ENCODE measurements around the gene ZDBF2.

Gene ZDBF2

GRCh38 chr2:206230060-206230762 lies 44.3 kb upstream of the ZDBF2 start:
- Histone ChIP-seq H3K4me3 (IDR thresholded peaks at IDR 0.05; ENCODE audit: insufficient read depth, low read depth, low read length) (no peak overlapping the region), H3K4me1 (ENCODE audit: low read depth, poor library complexity, severe bottlenecking) (peaks cover 50% of the 10 kb centered on the region), H3K79me2 (ENCODE audit: insufficient read depth, low read depth) (no peaks in the 10 kb centered on the region), H3K9ac (peak overlapping the region; percentile 14; the same call in 1 of the 2 replicates), H3K27me3 (ENCODE audit: insufficient read depth, low read depth) (no peaks in the 10 kb centered on the region), H3K27ac (peak overlapping the region; percentile 66), H3K4me2 (peak overlapping the region; percentile 70), H4K20me1 (ENCODE audit: insufficient read depth) (no peaks in the 10 kb centered on the region), H3K36me3 (ENCODE audit: insufficient read depth) (no peaks in the 10 kb centered on the region), H2AFZ (ENCODE audit: low read depth) (peak overlapping the region; percentile 32)
- TF ChIP-seq CTCF (conservative IDR thresholded peaks at IDR 0.05; ENCODE audit: low read depth, low read length), result no peak

GRCh38 chr2:206231669-206232286 lies 42.7 kb upstream of the ZDBF2 start:
- Histone ChIP-seq H3K36me3 (ENCODE audit: insufficient read depth) (no peaks in the 10 kb centered on the region), H3K4me2 (no peak overlapping the region; the same call in 1 of the 2 replicates), H3K4me1 (ENCODE audit: low read depth, poor library complexity, severe bottlenecking) (peaks cover 46% of the 10 kb centered on the region), H3K27ac (no peak overlapping the region), H2AFZ (ENCODE audit: low read depth) (no peak overlapping the region), H3K79me2 (ENCODE audit: insufficient read depth, low read depth) (no peaks in the 10 kb centered on the region), H3K9ac (no peak overlapping the region), H3K27me3 (ENCODE audit: insufficient read depth, low read depth) (no peaks in the 10 kb centered on the region), H4K20me1 (ENCODE audit: insufficient read depth) (no peaks in the 10 kb centered on the region), H3K4me3 (IDR thresholded peaks at IDR 0.05; ENCODE audit: insufficient read depth, low read depth, low read length) (no peak overlapping the region)
- TF ChIP-seq CTCF (conservative IDR thresholded peaks at IDR 0.05; ENCODE audit: low read depth, low read length), result no peak

- Histone ChIP-seq H3K27ac (no peak overlapping the region), H3K4me3 (IDR thresholded peaks at IDR 0.05; ENCODE audit: insufficient read depth, low read depth, low read length) (no peak overlapping the region), H3K79me2 (ENCODE audit: insufficient read depth, low read depth) (no peaks in the 10 kb centered on the region), H3K4me1 (ENCODE audit: low read depth, poor library complexity, severe bottlenecking) (peaks cover 46% of the 10 kb centered on the region), H4K20me1 (ENCODE audit: insufficient read depth) (no peaks in the 10 kb centered on the region), H3K36me3 (ENCODE audit: insufficient read depth) (no peaks in the 10 kb centered on the region), H3K27me3 (ENCODE audit: insufficient read depth, low read depth) (no peaks in the 10 kb centered on the region), H3K4me2 (no peak overlapping the region), H2AFZ (ENCODE audit: low read depth) (no peak overlapping the region), H3K9ac (no peak overlapping the region)
- TF ChIP-seq CTCF (conservative IDR thresholded peaks at IDR 0.05; ENCODE audit: low read depth, low read length), result no peak
Measured at GRCh38 chr2:206232287-206233035, 42.0 kb upstream of the ZDBF2 start.

GRCh38 chr2:206239157-206239556 lies 35.3 kb upstream of the ZDBF2 start:
- H3K4me3 ChIP-seq (IDR thresholded peaks at IDR 0.05; ENCODE audit: insufficient read depth, low read depth, low read length), result no peak overlapping the region
- no peak for TF ChIP-seq CTCF (conservative IDR thresholded peaks at IDR 0.05; ENCODE audit: low read depth, low read length)
- no peak overlapping the region for H2AFZ ChIP-seq (ENCODE audit: low read depth)
- peaks cover 6% of the 10 kb centered on the region for H3K4me1 ChIP-seq (ENCODE audit: low read depth, poor library complexity, severe bottlenecking)
- no peaks in the 10 kb centered on the region for H4K20me1 ChIP-seq (ENCODE audit: insufficient read depth)
- no peak overlapping the region for H3K27ac ChIP-seq
- H3K79me2 ChIP-seq (ENCODE audit: insufficient read depth, low read depth), result no peaks in the 10 kb centered on the region
- H3K9ac ChIP-seq, result no peak overlapping the region
- H3K4me2 ChIP-seq, result no peak overlapping the region
- no peaks in the 10 kb centered on the region for H3K27me3 ChIP-seq (ENCODE audit: insufficient read depth, low read depth)
- H3K36me3 ChIP-seq (ENCODE audit: insufficient read depth), result no peaks in the 10 kb centered on the region

Data from KMS-11 (cell line).